HG02763 (cell line): ENCODE measurements around the gene PHF21A.

Experiments used
- ATAC-seq: cut with Tn5 transposase; IDR thresholded peaks from one replicate; pipeline ENCODE4 v1.9.1; 2021; ENCODE audit warnings: mild to moderate bottlenecking, moderate library complexity; ENCODE audit not compliant: unreplicated experiment

Gene PHF21A

DNA sequence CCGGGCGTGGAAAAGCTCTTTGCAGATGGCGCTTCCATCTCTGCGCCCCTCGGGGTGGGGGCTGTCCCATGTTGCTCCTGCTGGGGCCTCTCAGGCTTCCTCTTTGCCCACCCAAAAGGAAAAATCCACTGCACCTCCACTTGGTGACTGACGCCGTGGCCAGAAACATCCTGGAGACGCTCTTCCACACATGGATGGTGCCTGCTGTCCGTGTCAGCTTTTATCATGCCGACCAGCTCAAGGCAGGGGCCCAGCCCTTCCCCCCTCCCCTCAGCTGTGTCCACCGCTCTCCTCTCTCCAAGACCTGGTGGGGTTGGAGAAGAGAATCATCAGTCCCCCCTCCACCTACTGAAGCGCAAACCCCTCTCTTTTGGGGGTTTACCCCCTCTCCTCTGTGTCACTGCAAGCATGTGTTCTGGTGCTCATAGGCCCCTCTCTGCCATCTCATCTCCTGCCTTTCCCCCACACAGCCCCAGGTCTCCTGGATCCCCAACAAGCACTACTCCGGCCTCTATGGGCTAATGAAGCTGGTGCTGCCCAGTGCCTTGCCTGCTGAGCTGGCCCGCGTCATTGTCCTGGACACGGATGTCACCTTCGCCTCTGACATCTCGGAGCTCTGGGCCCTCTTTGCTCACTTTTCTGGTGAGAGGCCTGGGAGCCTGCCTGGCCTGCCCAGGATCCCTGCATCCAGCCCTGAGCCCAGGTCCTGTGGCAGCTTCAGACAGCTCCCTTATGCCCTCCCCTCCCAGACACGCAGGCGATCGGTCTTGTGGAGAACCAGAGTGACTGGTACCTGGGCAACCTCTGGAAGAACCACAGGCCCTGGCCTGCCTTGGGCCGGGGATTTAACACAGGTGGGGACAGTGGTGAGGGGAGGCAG lies 197.0 kb downstream of the PHF21A start:
- ATAC-seq: no peak

DNA sequence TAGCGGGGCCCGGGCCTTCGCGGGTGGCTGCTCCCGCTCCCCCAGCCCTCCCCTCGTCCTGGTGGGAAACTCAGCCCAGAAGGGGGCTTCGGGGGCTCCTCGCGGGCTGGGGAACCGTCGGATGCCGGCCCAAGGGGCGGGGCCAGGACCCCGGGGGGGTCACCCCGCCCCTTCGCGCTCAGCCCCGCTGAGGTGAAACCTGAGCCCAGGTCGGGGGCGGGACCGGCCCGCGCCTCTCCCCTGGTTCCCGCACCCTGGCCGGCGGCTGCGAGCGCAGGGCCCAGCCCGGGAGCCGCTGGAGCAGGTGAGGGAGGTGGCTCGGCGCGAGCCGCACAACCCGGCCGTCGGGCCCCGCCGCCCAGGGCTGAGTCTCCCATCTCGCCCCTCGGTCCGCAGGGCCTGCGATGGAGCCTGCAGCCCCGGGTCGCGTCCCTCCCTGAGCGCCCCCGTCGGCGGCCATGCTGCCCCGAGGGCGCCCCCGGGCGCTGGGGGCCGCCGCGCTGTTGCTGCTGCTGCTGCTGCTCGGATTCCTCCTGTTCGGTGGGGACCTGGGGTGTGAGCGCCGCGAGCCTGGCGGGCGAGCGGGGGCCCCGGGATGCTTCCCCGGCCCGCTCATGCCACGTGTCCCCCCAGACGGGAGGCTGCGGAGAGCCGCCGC lies 198.7 kb downstream of the PHF21A start, which contains the start of gene LARGE2:
TSS of gene LARGE2 (plus strand) at position 232 of the 658 bp plus-strand sequence. CDS start at position 459, 227 bp downstream.
- ATAC-seq: no peak

DNA sequence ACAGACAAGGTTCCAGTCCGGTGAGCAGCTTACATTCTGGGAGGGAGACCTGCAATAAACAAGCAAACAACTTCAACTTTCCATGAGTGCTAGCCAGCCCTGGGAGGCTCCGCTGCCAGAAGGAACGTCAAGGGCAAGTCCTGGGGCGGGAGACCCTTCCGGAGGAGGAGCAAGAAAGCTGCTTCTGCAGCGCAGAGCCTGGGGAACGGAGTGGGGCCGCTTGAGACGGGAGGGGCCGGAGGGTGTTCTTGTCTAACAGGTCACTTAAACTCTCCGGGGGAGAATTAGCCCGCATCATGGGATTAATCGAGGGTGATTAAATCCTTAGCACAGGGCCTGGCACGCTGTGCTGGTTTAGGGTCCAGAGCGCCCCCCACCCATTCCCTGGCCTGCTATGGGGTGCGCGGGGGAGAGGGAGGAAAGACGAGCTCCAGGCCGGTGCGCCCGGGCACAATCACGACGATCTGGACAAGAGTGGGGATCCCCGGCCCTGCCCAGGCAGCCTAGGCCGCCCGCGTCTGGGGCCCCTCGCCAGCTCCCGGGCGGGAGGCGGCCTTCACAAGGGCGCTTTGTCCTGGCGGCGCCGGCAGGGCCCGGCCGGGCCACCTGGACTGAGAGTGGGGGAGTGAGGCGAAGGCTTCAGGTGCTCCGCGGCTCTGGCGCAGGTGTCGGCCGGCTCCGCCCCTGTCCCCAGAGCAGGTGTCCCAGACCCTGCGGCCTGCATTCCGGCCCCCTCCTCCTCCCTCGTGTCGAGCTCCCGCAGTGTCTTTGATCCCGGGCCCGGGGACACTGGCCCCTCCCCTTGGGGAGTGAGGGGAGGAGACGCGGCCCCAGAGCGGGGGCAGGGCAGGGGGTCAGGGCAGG lies 199.5 kb downstream of the PHF21A start:
- no peak for ATAC-seq

DNA sequence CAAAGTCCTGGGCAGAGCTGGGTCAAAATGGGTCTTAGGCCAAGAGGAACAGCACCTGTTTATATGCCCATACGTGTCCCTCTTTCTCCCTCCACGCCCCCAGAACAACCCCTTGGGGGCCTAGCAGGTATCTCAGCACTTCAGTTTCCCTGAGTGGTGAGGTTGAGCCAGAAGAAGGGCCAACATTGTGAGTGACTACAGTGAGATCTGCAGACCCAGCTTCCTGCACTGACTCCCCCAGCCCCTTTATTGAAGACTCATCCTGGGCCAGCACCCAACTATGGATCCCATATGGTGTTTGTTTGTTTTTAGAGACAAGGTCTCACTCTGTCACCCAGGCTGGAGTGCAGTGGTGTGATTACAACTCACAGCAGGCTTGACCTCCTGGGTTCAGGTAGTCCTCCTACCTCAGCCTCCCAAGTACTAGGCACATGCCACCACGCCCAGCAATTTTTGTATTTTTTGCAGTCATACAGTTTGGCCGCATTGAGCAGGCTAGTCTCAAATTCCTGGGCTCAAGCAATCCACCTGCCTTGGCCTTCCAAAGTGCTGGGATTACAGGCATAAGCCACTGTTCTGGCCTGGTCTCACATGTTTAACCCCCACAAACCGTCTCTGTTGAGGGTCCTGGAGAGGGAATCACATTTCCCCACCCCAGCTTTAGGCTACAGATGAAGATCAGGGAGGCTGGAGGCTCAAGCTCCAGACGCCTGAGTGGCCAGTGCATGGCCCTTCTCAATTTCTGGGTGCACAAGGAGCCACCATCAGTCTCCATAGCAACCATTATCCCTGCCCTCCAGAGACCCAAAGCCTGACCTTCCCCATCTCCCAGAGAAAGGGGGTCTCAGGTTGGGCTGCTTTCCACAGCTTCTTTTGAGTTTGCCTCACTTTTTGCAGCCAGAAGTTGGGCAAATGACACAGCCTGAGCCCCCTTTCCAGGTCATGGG lies 200.4 kb downstream of the PHF21A start:
- no peak for ATAC-seq

DNA sequence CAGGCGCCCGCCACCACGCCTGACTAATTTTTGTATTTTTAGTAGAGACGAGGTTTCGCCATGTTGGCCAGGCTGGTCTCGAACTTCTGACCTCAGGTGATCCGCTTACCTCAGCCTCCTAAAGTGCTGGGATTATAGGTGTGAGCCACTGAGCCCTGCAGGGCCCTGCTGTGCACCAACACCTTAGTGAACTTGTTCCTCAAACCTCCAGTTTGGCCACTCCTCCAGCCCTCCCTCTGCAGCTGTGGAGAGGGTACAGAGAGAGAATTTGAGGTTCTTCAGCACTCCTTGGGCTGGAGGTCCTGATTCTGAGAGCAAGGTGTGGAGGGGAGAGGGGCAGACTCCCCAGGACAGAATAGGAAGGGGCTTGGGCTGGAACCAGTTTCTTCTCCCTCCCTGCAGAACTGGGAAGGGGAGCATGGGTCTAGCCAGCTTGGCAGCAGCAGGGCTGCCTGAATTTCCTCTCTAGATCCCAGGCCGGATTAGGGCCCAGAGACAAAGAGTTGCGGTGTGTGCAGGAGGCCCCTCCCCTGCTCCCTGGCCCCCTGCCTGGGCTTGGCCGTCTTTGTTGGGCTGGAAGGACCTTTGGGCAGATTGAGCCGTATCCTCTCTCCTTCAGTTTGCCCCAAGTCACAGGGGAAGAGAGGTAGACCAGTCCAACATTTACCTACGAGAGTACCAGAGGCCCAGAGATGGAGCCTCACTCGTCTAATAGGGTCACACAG lies 201.3 kb downstream of the PHF21A start:
- no peak for ATAC-seq

DNA sequence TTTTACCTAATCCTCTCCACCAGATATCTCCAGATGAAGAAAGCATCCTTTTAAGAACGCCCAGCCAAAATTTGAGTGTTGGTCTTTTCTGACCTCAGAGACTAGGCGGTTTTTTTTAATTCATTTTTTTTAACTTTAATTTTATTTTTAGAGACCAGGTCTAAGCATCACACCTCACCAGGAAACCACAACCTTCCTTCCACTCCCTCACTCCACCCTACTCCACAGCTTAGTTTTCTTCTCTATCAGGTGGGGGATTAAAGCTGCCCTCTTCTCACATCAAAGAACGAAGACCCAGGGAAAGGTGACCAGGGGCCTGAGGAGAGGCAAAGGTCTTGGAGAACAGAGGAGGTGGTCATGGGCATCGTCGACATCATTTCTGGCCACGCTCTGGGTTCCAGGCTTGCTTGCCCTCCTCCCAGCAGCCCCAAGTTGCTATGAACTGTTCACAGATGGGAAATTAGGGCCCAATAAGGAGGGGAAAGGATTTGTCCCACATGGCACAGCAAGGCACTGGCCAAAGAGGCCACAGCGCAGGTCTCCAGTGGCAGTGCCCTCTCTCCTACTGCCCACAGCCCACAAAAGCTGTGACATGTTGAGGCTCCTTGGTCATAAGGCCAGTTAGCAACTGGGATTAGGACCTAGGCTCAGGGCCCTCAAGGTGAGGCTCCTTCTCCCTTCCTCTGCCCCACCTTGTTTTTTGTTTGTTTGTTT lies 202.1 kb downstream of the PHF21A start:
- no peak for ATAC-seq

DNA sequence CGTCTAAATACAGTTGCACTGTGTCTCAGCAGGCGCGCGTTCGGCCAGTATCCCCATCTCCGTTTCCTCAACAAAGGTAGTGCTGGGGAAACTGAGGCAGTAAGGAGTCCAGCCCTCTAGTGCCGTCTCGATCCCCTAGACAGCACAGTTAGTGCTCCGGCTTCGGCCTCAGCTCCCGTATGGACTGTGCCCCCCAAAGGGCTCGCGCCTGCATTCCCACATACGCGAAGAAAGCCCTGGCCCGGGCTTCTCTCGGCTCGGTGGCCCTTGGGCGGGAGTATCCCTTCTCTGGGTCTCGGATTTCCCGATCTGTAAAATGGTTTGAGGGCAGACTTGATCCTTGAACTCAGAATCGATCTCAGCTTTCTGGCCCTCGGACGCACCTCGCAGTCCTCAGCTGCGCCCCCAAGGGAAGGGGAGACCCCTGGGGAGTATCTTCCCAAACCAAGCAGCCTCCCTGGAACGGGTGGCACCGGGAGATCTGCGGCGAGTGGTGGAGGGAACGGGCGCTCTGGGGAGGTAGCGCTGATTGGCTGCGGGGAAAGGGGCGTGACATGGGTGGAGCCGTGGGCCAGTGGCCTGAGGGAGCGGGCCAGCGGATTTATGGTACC lies 202.8 kb downstream of the PHF21A start:
- peak; percentile 38 for ATAC-seq

DNA sequence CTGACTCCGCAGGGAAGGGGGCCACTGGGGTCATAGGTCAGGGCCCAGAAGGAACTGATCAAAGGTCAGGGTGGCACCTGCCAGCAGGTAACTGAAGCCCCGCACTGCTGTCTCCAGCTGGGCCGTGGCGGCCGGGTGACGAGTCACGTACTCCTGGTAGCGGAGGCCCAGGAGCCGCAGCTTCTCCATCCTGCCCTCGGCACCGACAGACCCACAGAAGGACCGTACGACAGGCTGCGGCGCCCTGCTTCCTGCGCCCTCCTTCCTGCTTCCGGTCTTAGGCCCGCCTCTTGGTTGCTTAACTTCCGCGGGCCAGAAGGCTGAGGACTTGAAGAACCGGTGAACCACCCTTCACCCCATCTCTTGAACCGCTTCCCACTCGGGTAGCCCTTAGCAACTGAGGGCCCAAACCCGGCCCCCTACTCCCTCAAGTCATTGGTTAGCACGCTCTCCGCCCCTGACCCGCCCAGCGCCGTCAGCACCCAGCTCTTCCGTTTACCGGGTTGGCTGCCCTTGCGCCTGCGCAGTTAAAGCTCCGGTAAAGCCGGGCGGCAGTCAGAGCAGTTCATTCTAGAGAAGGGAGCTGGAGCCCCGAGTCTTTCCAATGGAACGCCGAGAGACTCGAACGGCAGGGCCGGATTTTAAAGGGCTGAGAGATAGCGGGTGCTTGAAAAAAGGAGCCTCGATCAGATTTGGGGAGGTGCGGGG lies 203.5 kb downstream of the PHF21A start, which contains the start of gene PEX16:
TSS of gene PEX16 (minus strand) at position 255 of the 708 bp plus-strand sequence. CDS start at position 189, 66 bp downstream.
- ATAC-seq: peak; percentile 87

DNA sequence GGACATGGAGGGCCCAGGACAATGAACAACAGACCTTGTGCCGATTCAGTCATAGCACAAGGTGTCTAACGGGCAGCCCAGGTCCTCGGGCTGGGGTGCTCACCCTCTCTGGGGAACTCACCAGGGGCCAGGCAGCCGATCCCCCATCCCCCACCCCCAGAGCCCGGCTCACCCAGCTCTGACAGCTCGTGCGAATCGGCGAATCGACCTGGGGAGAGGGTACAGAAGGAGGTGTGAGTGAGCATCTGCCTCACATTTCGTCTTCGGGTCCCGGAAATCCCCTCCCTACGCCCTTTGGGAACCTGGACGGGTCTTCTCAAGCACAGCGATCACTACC lies 204.0 kb downstream of the PHF21A start:
- ATAC-seq: peak; percentile 1

DNA sequence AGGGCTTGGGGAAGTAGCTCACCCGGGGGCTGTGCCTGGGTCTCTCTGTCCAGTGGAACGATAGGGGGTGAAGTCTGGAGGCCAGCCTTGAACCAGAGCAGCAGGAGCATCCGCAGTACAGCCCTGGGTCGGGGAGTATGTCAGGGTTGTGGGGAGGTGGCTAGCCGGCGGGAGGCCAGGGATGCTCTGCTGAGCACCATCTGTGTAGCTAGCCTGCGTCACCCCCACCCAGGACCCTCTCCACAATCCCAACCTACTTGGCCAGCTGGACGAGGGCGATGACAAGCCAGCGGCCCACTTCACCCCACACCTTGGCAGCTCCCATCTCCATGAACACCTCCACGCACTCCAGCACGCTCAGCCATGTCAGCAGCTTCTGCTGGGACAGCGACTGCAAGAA lies 205.8 kb downstream of the PHF21A start:
- no peak for ATAC-seq

DNA sequence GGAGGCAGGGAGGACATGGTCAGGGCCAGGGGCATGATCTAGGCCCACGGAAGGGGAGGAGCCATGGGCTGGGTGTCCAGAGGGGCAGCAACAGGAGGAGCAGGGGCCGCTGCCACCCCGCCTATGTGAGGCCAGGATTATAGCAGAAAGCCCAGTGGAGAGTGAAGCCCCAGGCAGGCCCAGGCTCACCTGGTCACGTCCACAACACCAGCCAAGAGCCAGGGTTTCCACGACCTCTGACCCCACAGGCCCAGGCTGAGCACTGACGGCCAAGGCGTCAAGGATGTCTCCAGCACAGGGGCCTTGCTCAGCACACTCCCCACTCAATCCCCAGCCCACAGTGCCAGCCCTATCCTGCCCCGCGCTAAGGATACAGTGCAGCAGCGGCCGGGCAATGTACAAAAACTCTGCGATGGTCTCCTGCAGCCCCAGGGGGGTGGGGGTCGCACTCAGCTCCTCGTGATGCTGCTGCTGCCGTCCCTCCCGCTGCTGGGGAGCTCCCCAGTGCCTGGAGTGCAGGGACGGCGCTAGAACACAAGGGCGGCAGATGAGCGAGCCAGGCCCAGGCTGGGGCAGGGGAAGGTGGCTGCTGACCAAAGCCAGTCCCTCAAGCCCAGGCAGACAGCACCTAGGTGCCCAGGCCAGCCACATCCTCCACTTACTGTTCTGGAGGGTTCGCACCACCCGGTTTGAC lies 207.2 kb downstream of the PHF21A start:
- ATAC-seq: no peak

DNA sequence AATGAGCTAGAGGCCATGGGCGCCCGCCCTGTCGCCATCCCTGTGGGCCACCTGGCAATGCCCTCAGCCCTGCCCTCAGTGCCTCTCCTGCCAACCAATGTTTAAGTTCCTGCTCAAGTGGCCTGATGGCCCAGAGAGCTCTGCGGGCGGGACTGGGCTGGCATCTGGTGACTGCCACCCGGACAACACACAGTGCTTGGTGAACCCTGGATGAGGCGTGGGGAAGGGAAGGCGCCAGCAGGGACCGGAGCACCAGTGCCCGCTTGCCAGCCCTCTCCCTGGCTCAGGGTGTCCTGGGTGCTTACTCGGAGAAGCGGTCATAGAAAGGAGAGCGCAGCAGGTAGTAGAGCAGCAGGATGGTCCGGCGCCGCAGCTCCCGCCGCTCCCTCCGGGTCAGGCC lies 207.7 kb downstream of the PHF21A start:
- no peak for ATAC-seq

DNA sequence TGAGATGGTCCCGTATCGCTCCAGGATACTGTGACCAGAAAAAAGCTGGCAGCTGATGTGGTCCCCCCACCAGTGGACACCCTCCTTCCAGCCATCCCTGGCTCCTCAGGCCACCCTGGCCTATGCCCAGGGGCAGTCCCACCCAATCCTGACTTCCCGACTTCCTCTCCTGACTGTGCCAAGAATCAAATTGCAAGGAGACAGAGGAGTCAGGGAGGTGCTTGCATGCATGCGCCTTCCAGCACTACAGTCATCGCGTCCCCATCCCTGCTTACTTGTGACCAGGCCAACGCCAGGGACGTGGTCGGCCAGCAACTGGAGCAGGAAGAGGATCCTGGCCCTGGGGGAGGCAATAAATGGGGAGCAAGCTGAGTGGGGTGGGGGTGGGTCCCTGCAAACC lies 210.6 kb downstream of the PHF21A start:
- ATAC-seq: no peak

DNA sequence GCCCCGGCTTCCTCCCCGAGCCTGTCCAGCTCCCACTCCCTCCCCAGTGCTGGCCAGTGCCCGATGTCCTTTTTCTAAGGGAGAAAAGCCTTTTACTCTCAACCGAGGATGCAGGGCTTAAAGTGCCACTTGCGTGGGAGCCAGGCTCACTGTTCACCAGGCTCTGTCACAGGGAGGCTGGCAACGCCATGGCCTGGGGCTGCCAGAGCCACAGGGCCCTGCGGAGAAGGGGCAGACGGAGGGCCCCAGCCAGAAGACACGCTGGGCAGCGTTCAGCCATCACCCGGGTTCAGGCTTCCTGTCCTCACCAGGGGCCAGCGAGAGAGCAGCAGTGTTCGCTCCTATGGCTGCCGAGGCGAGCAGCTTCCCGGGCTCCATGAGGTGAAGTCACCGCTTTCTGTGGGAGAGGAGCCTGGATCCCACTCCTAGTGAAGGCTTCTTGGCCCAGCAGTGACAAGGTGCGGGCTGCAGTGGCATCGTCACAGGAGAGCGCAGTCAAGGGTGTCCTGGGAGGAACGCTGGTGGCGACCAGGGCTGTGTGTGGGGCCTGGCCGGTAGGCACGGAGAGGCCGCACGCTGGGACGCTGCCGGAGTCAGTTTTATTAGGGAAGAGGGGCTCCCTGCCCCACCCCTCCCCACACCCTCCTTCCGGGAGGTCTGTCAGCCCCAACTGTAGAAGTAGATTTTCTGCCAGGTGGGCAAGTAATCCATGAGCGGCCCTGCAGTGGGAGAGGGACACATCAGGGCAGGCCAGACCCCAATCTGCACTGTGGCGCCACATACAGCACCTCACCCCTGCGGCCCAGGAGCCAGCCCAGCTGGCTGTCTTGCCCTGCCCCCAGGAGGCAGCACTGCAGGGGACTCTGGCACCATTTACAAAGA lies 211.4 kb downstream of the PHF21A start:
- no peak for ATAC-seq

DNA sequence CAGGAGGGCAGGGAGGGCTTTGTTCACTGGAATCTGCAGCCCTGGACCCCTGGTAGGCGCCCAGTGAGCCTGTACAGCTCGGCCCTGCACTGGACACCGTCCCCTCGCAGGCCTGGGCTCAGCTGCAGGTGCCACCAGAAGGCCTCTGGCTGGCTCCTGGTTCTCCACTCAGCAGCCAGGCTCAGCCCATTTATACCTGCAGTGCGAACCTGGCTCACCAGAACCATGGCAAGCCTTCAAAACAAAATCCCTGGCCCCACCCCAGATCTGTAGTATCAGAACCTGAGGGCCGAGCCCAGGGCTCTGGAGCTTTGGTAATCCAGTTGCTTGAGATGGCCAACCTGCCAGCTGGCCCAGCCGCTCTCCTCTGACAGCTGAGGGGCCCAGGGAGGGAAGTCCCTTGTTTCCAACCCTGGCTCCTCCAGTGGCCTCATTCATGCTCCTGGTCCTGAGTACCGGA lies 213.3 kb downstream of the PHF21A start:
- no peak for ATAC-seq

DNA sequence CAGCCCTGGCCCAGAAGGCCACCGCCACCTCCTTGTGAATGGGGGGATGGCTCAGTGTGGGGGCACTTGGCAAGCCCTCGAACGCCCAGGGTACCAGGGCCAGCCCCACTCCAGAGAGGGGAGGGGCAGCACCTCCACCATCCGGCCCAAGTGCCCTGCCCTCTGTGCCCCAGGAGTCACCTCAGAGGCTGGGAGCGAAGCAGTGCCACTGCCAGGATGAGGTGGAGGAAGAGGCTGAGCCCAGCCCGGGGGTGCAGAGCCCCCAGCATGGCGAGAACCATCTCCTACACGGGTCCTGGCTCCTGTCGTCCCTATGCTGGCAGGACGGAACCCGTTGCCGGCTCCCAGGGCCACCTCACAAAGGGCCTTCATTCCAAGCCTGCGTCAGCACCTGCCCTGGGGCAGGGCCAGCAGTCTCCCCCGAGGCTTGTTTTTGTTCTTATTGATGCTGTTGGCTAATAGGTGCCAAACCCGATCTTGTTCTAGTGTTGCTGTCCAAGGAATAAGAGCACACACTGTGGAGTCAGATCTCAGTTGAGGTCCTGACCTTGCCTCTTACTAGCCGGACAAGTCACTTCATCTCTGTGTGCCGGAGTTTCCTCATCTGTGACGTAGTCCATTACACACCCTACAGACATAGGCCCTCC lies 214.2 kb downstream of the PHF21A start, which contains the start of gene FREY1:
TSS of gene FREY1 (minus strand) at position 307 of the 647 bp plus-strand sequence. CDS start at position 281, 26 bp downstream.
- ATAC-seq: no peak
